HG03097 (cell line): ENCODE measurements around the gene GTF3C5.
"Not testable (repeated sequence)": the region's sequence is repeated elsewhere in the genome, so short reads cannot be mapped to it uniquely, and the experiment has no call there.

Experiments
- ATAC-seq: cut with Tn5 transposase; IDR thresholded peaks from one replicate; pipeline ENCODE4 v1.9.1; 2021; ENCODE audit not compliant: unreplicated experiment, low FRiP score

Gene GTF3C5

GRCh38 chr9:133051281-133051900, 20.6 kb downstream of the GTF3C5 start:
- ATAC-seq: no peak

- no peak for ATAC-seq
Measured at GRCh38 chr9:133051966-133052539, 21.3 kb downstream of the GTF3C5 start.

DNA sequence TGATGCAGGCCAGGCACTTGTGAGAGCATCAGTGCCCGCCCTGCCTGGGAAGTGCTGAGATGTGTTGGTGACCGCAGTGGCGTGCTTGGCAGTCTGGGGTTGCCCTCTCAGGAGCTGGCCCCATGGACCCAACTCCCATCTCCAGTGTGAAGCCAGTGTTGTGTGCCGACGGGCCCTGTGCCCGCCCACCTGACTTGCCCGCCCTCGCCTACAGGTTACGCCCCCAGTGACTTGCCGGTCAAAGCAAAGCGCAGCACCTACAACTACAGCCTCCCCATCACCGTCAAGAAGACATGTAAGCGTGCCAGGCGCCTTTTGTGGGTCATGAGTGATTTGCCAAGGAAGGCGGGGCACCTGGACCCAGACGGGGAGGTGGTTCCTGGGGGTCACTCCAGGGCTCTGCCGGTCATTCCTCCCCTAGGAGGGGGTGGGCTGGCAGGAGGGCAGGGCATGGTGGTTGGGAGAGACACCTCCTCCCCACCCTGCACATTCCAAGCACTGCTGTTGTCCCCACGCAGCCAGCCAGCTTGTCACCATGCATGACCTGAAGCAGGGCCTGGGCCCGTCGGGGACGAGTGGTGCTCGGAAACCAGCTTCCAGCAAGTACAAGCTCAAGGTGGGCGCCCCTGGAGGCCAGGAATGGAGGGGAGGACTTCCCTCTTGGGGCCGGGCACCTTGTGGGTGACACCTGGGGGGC, 23.5 kb downstream of the GTF3C5 start:
- ATAC-seq: no peak

- ATAC-seq: no peak
Measured at GRCh38 chr9:133054966-133055365, 24.2 kb downstream of the GTF3C5 start.

DNA sequence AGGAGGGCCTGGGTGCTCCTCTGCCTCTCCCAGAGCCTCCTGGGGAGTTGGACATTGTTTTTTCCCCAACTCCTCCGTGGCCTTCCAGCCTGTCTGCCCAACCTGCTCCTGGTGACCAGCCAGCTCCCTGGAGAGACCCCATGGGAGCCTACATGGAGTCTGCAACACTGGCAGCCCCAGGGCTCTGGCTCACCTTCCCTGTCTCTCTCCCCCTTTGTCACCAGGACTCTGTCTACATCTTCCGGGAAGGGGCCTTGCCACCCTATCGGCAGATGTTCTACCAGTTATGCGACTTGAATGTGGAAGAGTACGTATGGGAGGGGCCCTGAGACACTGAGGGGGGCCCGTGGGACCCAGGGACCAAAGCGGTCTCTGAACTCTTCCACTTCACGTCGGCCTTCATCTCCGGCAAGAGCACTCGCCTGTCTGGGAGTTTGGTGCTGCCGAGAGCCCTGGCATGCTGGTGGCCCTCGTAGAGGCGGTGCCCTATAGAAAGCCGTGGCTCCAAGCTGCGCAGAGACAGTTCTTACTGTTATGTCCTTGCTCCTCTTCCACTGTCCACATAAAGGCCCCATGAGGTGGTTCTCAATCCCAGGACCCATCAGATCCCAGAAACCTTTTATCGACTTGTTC, 25.1 kb downstream of the GTF3C5 start:
- no peak for ATAC-seq

DNA sequence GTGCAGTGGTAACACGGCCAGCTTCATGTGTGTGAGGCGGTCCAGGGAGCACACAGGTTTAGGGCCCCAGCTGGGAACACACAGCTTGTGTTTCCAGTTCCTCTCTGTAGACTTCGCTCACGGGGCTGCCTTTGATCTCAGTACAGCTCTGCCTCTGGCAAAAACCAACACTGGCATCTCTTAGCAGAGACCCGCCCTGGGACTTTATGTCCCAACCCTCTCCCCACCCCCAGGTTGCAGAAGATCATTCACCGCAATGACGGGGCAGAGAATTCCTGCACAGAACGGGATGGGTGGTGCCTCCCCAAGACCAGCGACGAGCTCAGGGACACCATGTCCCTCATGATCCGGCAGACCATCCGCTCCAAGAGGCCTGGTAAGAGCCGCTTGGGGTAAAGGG, 25.7 kb downstream of the GTF3C5 start:
- ATAC-seq: no peak

DNA sequence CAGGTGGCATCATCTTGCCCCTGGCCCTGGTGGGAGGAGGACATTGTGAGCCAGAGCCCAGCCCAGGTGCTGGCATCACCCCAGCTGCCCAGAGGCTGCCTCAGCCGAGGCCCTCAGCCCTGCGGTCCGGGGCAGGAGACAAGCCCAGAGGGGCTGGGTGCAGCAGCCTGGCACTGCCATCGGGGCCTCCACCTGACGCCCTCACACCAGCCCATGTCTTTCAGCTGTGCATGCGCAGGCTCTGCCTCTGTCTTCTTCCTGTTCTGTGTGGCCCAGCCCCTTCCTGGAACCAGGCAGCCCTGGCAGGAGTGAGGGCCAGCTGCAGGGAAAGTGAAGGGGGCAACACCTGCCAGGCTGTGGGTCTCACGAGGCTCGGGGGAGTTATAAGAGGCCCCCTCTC, 26.2 kb downstream of the GTF3C5 start:
- ATAC-seq: no peak

DNA sequence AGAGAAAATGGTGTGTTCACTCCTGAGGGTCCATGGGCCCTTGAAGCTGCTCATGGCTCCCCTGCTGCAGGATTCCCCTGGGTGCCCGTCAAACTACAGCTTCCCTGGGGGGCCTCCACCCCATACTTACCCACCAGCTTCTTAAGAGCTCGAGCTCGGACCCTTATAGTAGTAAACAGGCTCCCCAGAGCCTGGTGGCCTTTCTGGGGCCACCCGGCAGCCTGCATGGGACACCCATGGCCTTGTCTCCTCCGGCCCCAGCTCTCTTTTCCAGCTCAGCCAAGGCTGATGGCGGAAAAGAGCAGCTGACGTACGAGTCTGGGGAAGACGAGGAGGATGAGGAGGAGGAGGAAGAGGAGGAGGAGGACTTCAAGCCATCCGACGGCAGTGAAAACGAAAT, 26.8 kb downstream of the GTF3C5 start:
- ATAC-seq: no peak

DNA sequence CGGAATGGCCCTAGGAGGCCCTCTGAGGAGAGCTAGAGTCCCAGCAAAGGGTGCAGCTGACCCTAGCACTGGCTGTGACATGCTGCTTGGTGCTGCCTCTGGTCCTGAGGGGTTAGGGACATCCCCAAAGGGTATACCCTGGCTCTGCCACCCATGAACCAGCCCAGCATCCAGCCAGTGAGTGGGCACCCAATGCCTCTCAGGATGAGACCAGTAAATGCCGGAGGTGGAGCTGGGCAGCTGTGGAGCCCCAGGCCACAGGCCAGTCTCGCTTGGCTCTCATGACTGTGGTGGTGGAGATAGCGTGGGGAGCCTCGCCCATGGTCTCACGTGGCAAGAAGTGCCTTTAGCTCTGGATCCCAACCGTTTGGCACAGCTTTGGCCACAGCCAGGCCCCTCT, 27.3 kb downstream of the GTF3C5 start:
- no peak for ATAC-seq

DNA sequence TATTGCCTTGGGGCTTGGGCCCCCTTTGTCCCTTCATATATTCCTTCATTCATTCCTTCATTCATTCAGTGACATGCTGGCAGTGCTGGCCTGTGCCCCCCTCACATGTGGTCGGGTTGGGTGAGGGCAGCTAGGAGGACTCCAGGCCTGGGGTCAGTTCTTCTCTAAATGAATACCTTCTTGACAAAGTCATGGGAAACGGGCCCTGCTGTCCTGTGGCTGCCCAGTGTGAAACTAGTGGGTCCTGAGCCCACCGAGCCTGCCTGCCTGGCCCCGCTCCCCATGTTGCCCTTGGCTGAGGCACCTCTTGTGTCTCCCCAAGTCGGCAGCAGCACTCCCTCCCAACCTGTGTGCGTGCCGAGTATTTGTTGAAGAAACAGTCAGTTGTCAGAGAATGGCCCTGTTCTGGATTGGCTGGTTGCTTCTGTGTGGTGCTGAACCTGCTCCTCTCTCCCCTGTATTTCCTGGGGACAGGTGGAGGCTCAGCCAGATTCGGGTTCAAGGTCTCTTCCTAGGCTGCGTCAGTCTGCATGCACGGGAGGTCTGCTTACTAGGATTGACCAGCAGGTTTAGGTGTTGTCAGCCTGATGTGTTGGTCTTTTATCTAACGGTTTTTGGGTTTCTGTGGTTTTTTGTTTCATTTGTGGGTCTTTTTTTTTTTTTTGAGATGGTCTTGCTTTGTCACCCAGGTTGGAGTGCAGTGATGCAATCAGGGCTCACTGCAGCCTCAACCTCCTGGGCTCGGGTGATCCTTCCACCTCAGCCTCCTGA, 27.9 kb downstream of the GTF3C5 start:
- no peak for ATAC-seq

- no peak for ATAC-seq
Measured at GRCh38 chr9:133059623-133060022, 28.8 kb downstream of the GTF3C5 start.

DNA sequence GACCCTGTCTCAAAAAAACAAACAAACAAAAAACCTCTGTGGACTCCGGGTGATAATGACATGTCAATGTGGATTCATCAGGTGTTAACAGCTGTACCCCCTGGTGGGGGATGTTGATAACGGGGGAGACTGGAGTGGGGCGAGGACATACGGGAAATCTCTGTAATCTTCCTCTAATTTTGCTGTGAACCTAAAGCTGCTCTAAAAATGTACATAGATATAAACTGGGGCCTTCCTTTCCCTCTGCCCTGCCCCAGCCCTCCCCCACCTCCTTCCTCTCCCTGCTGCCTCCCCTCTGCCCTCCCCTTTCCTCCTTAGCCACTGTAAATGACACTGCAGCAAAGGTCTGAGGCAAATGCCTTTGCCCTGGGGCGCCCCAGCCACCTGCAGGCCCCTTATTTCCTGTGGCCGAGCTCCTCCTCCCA, 29.6 kb downstream of the GTF3C5 start:
- ATAC-seq: no peak

GRCh38 chr9:133061019-133061763, 30.4 kb downstream of the GTF3C5 start:
- not testable (repeated sequence) for ATAC-seq

- not testable (repeated sequence) for ATAC-seq
Measured at GRCh38 chr9:133061764-133062145, 31.0 kb downstream of the GTF3C5 start, which contains the start of gene CEL. TSS of gene CEL (plus strand) at chr9:133061981. CDS start at chr9:133062003, 22 bp downstream.

GRCh38 chr9:133062569-133062968, 31.8 kb downstream of the GTF3C5 start:
- ATAC-seq: not testable (repeated sequence)

DNA sequence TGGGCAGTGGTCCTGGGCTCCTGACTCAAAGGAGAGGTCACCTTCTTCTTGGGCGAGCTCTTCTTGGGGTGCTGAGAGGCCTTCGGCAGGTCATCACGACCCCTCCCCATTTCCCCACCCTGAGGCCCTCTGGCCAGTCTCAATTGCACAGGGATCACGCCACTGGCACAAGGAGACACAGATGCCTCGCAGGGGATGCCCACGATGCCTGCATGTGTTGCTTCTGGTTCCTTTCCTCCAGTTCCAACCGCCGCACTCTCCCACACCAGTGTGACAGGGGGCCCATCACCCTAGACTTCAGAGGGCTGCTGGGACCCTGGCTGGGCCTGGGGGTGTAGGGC, 32.3 kb downstream of the GTF3C5 start:
- ATAC-seq: no peak

- no peak for ATAC-seq
Measured at GRCh38 chr9:133063500-133064231, 32.9 kb downstream of the GTF3C5 start.

GRCh38 chr9:133064241-133065069, 33.7 kb downstream of the GTF3C5 start:
- no peak for ATAC-seq

GRCh38 chr9:133065070-133065388, 34.2 kb downstream of the GTF3C5 start:
- ATAC-seq: no peak
